Measurements from ENCODE around the gene ARHGEF12. TPM values are rescaled to one million over a fixed set of nuclear protein-coding genes. Genes with fewer than 3 reads are reported as not detected.

Gene ARHGEF12
- 100 to 1,000 TPM in 1 of 8 experiments, 10 to 100 TPM in 7; 37.5 to 108 (median 48.2) TPM for total RNA-seq

- Histone ChIP-seq H3K27ac (peak within 1 kb of the TSS; percentile 74 to 83), H3K4me1 (replicated peaks in 1 of 2) (peaks cover 12 to 22% of the 10 kb centered on the region in 2 donors), H3K4me3 (peak within 1 kb of the TSS; percentile 66 to 85 (median 74))
- peak; percentile 64 to 84 (median 77) for ATAC-seq (replicated peaks in 6 of 8)
- in situ Hi-C loops (cut with MboI; ENCODE audit: low pct_unique_long_range_greater_than_20kb in 2 of 9, low sequenced_read_pairs in 9 of 9, unreplicated experiment in 9 of 9), result loop anchor here in 2 of 9 experiments (10.0 to 25.0 kb wide), 2 partner anchors 99 to 101 kb away; no protein-coding TSS in a partner anchor
- WGBS, 10 experiments, result 0% methylated on average over 4 to 6 of the region's 92 CpGs; no CpG with 5 or more reads in 8 of the 10 experiments
Observed at GRCh38 chr11:120335908-120336640, at the start of gene ARHGEF12. Gene ARHGEF12, plus strand, starts transcription at chr11:120336413. Its CDS starts 831 bp downstream, at chr11:120337244.

- in situ Hi-C loops (cut with MboI; ENCODE audit: low pct_unique_long_range_greater_than_20kb in 2 of 9, low sequenced_read_pairs in 9 of 9, unreplicated experiment in 9 of 9), result loop anchor here in 1 of 9 experiments (25.0 kb wide), 1 partner anchor 126 kb away; no protein-coding TSS in a partner anchor
- ATAC-seq (replicated peaks in 6 of 8), result no peak
- no peaks in the 10 kb centered on the region for H3K4me1 ChIP-seq (replicated peaks in 1 of 2)
- no peak overlapping the region for H3K4me3 ChIP-seq
- 67 to 95% (median 84%) methylated on average over 1 to 2 of the region's 2 CpGs for WGBS, 10 experiments
- no peak overlapping the region for H3K27ac ChIP-seq
Observed at GRCh38 chr11:120288021-120288420, 48.2 kb upstream of the ARHGEF12 start.

- H3K4me1 ChIP-seq (replicated peaks in 1 of 2), result no peaks in the 10 kb centered on the region
- H3K4me3 ChIP-seq, result no peak overlapping the region
- in situ Hi-C loops (cut with MboI; ENCODE audit: low pct_unique_long_range_greater_than_20kb in 2 of 9, low sequenced_read_pairs in 9 of 9, unreplicated experiment in 9 of 9), result loop anchor here in 1 of 9 experiments (25.0 kb wide), 1 partner anchor 127 kb away; no protein-coding TSS in a partner anchor
- ATAC-seq (replicated peaks in 6 of 8), result no peak
- WGBS, 10 experiments, result 56 to 100% (median 78%) methylated on average over 1 to 8 of the region's 9 CpGs; no CpG with 5 or more reads in 1 of the 10 experiments
- H3K27ac ChIP-seq, result no peak overlapping the region
Observed at GRCh38 chr11:120289426-120289825, 46.8 kb upstream of the ARHGEF12 start.

- in situ Hi-C loops (cut with MboI; ENCODE audit: low pct_unique_long_range_greater_than_20kb in 2 of 9, low sequenced_read_pairs in 9 of 9, unreplicated experiment in 9 of 9), result loop anchor here in 3 of 9 experiments (10.0 to 25.0 kb wide), 3 partner anchors 46 to 129 kb away; partner anchors contain the start of gene POU2F3 (in 1 of the 3)
- H3K4me3 ChIP-seq, result no peak overlapping the region
- no peaks in the 10 kb centered on the region for H3K4me1 ChIP-seq (replicated peaks in 1 of 2)
- H3K27ac ChIP-seq, result no peak overlapping the region
- no peak for ATAC-seq (replicated peaks in 6 of 8)
- WGBS, 10 experiments, result 0 to 100% (median 57%) methylated on average over 1 to 2 of the region's 3 CpGs; no CpG with 5 or more reads in 2 of the 10 experiments
Observed at GRCh38 chr11:120290956-120291355, 45.3 kb upstream of the ARHGEF12 start.

- no peak for ATAC-seq (replicated peaks in 6 of 8)
- WGBS, 10 experiments, result 70 to 100% (median 89%) methylated on average over 1 to 5 of the region's 5 CpGs; no CpG with 5 or more reads in 2 of the 10 experiments
- in situ Hi-C loops (cut with MboI; ENCODE audit: low pct_unique_long_range_greater_than_20kb in 2 of 9, low sequenced_read_pairs in 9 of 9, unreplicated experiment in 9 of 9), result loop anchor here in 3 of 9 experiments (10.0 to 25.0 kb wide), 3 partner anchors 48 to 131 kb away; partner anchors contain the start of gene POU2F3 (in 1 of the 3)
- no peak overlapping the region for H3K27ac ChIP-seq
- H3K4me1 ChIP-seq (replicated peaks in 1 of 2), result no peaks in the 10 kb centered on the region
- H3K4me3 ChIP-seq, result no peak overlapping the region
Observed at GRCh38 chr11:120293038-120293800, 43.0 kb upstream of the ARHGEF12 start.

GRCh38 chr11:120294096-120294495, 42.1 kb upstream of the ARHGEF12 start:
- in situ Hi-C loops (cut with MboI; ENCODE audit: low pct_unique_long_range_greater_than_20kb in 2 of 9, low sequenced_read_pairs in 9 of 9, unreplicated experiment in 9 of 9), result loop anchor here in 3 of 9 experiments (10.0 to 25.0 kb wide), 3 partner anchors 49 to 132 kb away; partner anchors contain the start of gene POU2F3 (in 1 of the 3)

GRCh38 chr11:120295099-120295498, 41.1 kb upstream of the ARHGEF12 start:
- 19 to 100% (median 68%) methylated on average over 1 to 4 of the region's 4 CpGs for WGBS, 10 experiments
- in situ Hi-C loops (cut with MboI; ENCODE audit: low pct_unique_long_range_greater_than_20kb in 2 of 9, low sequenced_read_pairs in 9 of 9, unreplicated experiment in 9 of 9), result loop anchor here in 3 of 9 experiments (10.0 to 25.0 kb wide), 3 partner anchors 50 to 133 kb away; partner anchors contain the start of gene POU2F3 (in 1 of the 3)

More at GRCh38 chr11:120294096-120294495, 42.1 kb upstream of the ARHGEF12 start:
- Histone ChIP-seq H3K4me3 (no peak overlapping the region), H3K4me1 (replicated peaks in 1 of 2) (no peaks in the 10 kb centered on the region), H3K27ac (no peak overlapping the region)
- ATAC-seq (replicated peaks in 6 of 8), result no peak
- whole genome bisulfite sequencing, 10 experiments, result 60 to 100% (median 82%) methylated on average over 1 to 2 of the region's 5 CpGs; no CpG with 5 or more reads in 6 of the 10 experiments

GRCh38 chr11:120296554-120296953, 39.7 kb upstream of the ARHGEF12 start:
- 71 to 100% (median 96%) methylated on average over 3 to 5 of the region's 5 CpGs for WGBS, 10 experiments
- no peaks in the 10 kb centered on the region for H3K4me1 ChIP-seq (replicated peaks in 1 of 2)
- no peak overlapping the region for H3K4me3 ChIP-seq
- no peak overlapping the region for H3K27ac ChIP-seq
- ATAC-seq (replicated peaks in 6 of 8), result no peak
- in situ Hi-C loops (cut with MboI; ENCODE audit: low pct_unique_long_range_greater_than_20kb in 2 of 9, low sequenced_read_pairs in 9 of 9, unreplicated experiment in 9 of 9), result loop anchor here in 3 of 9 experiments (10.0 to 25.0 kb wide), 3 partner anchors 52 to 134 kb away; partner anchors contain the start of gene POU2F3 (in 1 of the 3)

More at GRCh38 chr11:120295099-120295498, 41.1 kb upstream of the ARHGEF12 start:
- Histone ChIP-seq H3K27ac (no peak overlapping the region), H3K4me1 (replicated peaks in 1 of 2) (no peaks in the 10 kb centered on the region), H3K4me3 (no peak overlapping the region)
- ATAC-seq (replicated peaks in 6 of 8), result no peak

GRCh38 chr11:120298461-120298860, 37.8 kb upstream of the ARHGEF12 start:
- no peaks in the 10 kb centered on the region for H3K4me1 ChIP-seq (replicated peaks in 1 of 2)
- no peak overlapping the region for H3K27ac ChIP-seq
- no peak overlapping the region for H3K4me3 ChIP-seq
- 83 to 100% (median 93%) methylated on average over 2 to 3 of the region's 5 CpGs; no CpG with 5 or more reads in 5 of the 10 experiments for WGBS, 10 experiments
- no peak for ATAC-seq (replicated peaks in 6 of 8)
- in situ Hi-C loops (cut with MboI; ENCODE audit: low pct_unique_long_range_greater_than_20kb in 2 of 9, low sequenced_read_pairs in 9 of 9, unreplicated experiment in 9 of 9), result loop anchor here in 3 of 9 experiments (10.0 to 25.0 kb wide), 3 partner anchors 54 to 136 kb away; partner anchors contain the start of gene POU2F3 (in 1 of the 3)

GRCh38 chr11:120302001-120302805, 34.0 kb upstream of the ARHGEF12 start:
- 0 to 80% (median 65%) methylated on average over 1 to 4 of the region's 6 CpGs; no CpG with 5 or more reads in 5 of the 10 experiments for WGBS, 10 experiments
- in situ Hi-C loops (cut with MboI; ENCODE audit: low pct_unique_long_range_greater_than_20kb in 2 of 9, low sequenced_read_pairs in 9 of 9, unreplicated experiment in 9 of 9), result loop anchor here in 4 of 9 experiments (10.0 kb wide), 2 partner anchors 67 to 127 kb away; no protein-coding TSS in a partner anchor
- ATAC-seq (replicated peaks in 6 of 8), result no peak
- no peak overlapping the region for H3K27ac ChIP-seq
- no peaks in the 10 kb centered on the region for H3K4me1 ChIP-seq (replicated peaks in 1 of 2)
- H3K4me3 ChIP-seq, result no peak overlapping the region

- no peak overlapping the region for H3K4me3 ChIP-seq
- in situ Hi-C loops (cut with MboI; ENCODE audit: low pct_unique_long_range_greater_than_20kb in 2 of 9, low sequenced_read_pairs in 9 of 9, unreplicated experiment in 9 of 9), result loop anchor here in 4 of 9 experiments (10.0 kb wide), 2 partner anchors 68 to 128 kb away; no protein-coding TSS in a partner anchor
- 0 to 67% (median 19%) methylated on average over 1 to 3 of the region's 3 CpGs; no CpG with 5 or more reads in 3 of the 10 experiments for WGBS, 10 experiments
- no peak overlapping the region for H3K27ac ChIP-seq
- ATAC-seq (replicated peaks in 6 of 8), result peak; percentile 8 to 72 (median 42)
- no peaks in the 10 kb centered on the region for H3K4me1 ChIP-seq (replicated peaks in 1 of 2)
Observed at GRCh38 chr11:120303004-120303637, 33.1 kb upstream of the ARHGEF12 start.
